PC-9 (cell line): ENCODE results near the gene RPL23. TPM values are rescaled to one million over a fixed set of nuclear protein-coding genes. Genes with fewer than 3 reads are reported as not detected.
A peak's percentile ranks its signal among the peaks of the same experiment; 100 is the strongest.

Source experiments
- BruUV-seq: library from RNA; stranded (reverse); fragments of 400-500 nt; replicated peaks from 2 replicates; lab custom pipeline; 2021; lab: Mats Ljungman, UMichigan
- CTCF ChIA-PET: fragments of 300-600 bp; sonication (Branson Sonifier 250); formaldehyde crosslinking; loops from one replicate; lab custom pipeline; 2022; ENCODE audit warnings: antibody characterized with exemption; lab: Charles Lee
- POLR2A ChIA-PET: fragments of 300-600 bp; sonication (Branson Sonifier 250); formaldehyde crosslinking; loops from one replicate; lab custom pipeline; 2022; ENCODE audit warnings: antibody characterized with exemption; ENCODE audit not compliant: unreplicated experiment; lab: Charles Lee
- DNase-seq, 2 experiments: peaks; one replicate each; pipeline versions ENCODE4 v3.0.0 to v3.0.0-alpha.2; 2015 to 2022; ENCODE audit warnings: mixed read lengths in 1 of 2
- H2AFZ ChIP-seq: fragments of 200-600 bp; sonication (generic); 2 replicates; pipeline ENCODE4 v1.8.1; 2017; ENCODE audit warnings: antibody characterized with exemption
- H3F3A ChIP-seq: fragments of 200-600 bp; sonication (generic); 2 replicates; pipeline ENCODE4 v1.8.1; 2017; ENCODE audit warnings: antibody characterized with exemption, mild to moderate bottlenecking, low read depth; ENCODE audit not compliant: insufficient read depth
- H3K27ac ChIP-seq: fragments of 200-600 bp; sonication (generic); 2 replicates; pipeline ENCODE4 v1.6.1; 2016; ENCODE audit warnings: mixed run types
- H3K27me3 ChIP-seq: fragments of 200-600 bp; sonication (generic); 2 replicates; pipeline ENCODE4 v1.6.1; 2016; ENCODE audit warnings: low read depth, mixed run types; ENCODE audit not compliant: insufficient read depth
- H3K36me3 ChIP-seq: fragments of 200-600 bp; sonication (generic); 2 replicates; pipeline ENCODE4 v1.6.1; 2016; ENCODE audit warnings: low read depth, mixed run types
- H3K4me1 ChIP-seq: fragments of 200-600 bp; sonication (generic); replicated peaks from 2 replicates; pipeline ENCODE4 v1.6.1; 2016; ENCODE audit warnings: mixed run types; ENCODE audit not compliant: insufficient read depth
- H3K4me2 ChIP-seq: fragments of 200-600 bp; sonication (generic); 2 replicates; pipeline ENCODE4 v1.6.1; 2017; ENCODE audit warnings: mixed run types
- H3K4me3 ChIP-seq: fragments of 200-600 bp; sonication (generic); 2 replicates; pipeline ENCODE4 v1.6.1; 2016; ENCODE audit warnings: mixed run types
- H3K79me2 ChIP-seq: fragments of 200-600 bp; sonication (generic); 2 replicates; pipeline ENCODE4 v1.6.1; 2017; ENCODE audit warnings: low read depth, mixed run types
- H3K9me2 ChIP-seq: fragments of 200-600 bp; sonication (generic); 2 replicates; pipeline ENCODE4 v1.8.1; 2017; ENCODE audit warnings: mild to moderate bottlenecking; ENCODE audit not compliant: insufficient read depth
- H3K9me3 ChIP-seq: fragments of 200-600 bp; sonication (generic); 2 replicates; pipeline ENCODE4 v1.8.1; 2016; ENCODE audit warnings: low read depth; ENCODE audit not compliant: insufficient read depth
- H4K20me1 ChIP-seq: fragments of 200-600 bp; sonication (generic); 2 replicates; pipeline ENCODE4 v1.8.1; 2017; ENCODE audit not compliant: insufficient read depth
- EZH2 ChIP-seq: fragments of 200-600 bp; sonication (generic); IDR thresholded peaks from 2 replicates; pipeline ENCODE4 v1.8.0; 2017; ENCODE audit warnings: antibody characterized with exemption, low read depth
- intact Hi-C: fragments of 100-400 bp; cut with micrococcal nuclease; formaldehyde crosslinking; loops from one replicate; pipeline ENCODE4 v1.10.0; 2022; ENCODE audit not compliant: unreplicated experiment
- total RNA-seq: library from RNA; stranded (reverse); gene quantifications from 2 replicates; pipeline ENCODE4 v1.2.3, GENCODE V29; 2021
- TF ChIP-seq, protein P1 (sequence below): fragments of 200-600 bp; sonication (generic); conservative IDR thresholded peaks from 2 replicates; pipeline ENCODE4 v1.6.1; 2017; ENCODE audit warnings: mixed run types, antibody characterized with exemption, mild to moderate bottlenecking, moderate library complexity

The RPL23 gene
- total RNA-seq, 1 experiment from 2014 or later = 1,146 TPM

GRCh38 chr17:38872671-38873385, 19.3 kb upstream of the RPL23 start:
- TF ChIP-seq, protein P1, sequence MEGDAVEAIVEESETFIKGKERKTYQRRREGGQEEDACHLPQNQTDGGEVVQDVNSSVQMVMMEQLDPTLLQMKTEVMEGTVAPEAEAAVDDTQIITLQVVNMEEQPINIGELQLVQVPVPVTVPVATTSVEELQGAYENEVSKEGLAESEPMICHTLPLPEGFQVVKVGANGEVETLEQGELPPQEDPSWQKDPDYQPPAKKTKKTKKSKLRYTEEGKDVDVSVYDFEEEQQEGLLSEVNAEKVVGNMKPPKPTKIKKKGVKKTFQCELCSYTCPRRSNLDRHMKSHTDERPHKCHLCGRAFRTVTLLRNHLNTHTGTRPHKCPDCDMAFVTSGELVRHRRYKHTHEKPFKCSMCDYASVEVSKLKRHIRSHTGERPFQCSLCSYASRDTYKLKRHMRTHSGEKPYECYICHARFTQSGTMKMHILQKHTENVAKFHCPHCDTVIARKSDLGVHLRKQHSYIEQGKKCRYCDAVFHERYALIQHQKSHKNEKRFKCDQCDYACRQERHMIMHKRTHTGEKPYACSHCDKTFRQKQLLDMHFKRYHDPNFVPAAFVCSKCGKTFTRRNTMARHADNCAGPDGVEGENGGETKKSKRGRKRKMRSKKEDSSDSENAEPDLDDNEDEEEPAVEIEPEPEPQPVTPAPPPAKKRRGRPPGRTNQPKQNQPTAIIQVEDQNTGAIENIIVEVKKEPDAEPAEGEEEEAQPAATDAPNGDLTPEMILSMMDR = no peak
- no peak for TF ChIP-seq EZH2
- Histone ChIP-seq H3K4me2 (peak overlapping the region; percentile 79), H3K27ac (peak overlapping the region; percentile 30; the same call in 1 of the 2 replicates), H3K27me3 (no peaks in the 10 kb centered on the region), H4K20me1 (peaks cover 56% of the 10 kb centered on the region), H3F3A (peaks cover 62% of the 10 kb centered on the region), H3K79me2 (peaks cover 78% of the 10 kb centered on the region), H3K9me3 (no peaks in the 10 kb centered on the region), H2AFZ (no peak overlapping the region), H3K4me3 (peak overlapping the region; percentile 97; the same call in 1 of the 2 replicates), H3K36me3 (peaks cover 4% of the 10 kb centered on the region; the same call in 1 of the 2 replicates), H3K9me2 (no peaks in the 10 kb centered on the region), H3K4me1 (peaks cover 68% of the 10 kb centered on the region)
- BruUV-seq = no TSS peak
- intact Hi-C loops = loop anchor here (5.0 kb wide), 2 partner anchors 184 to 196 kb away; no protein-coding TSS in a partner anchor
- peak in 1 of 2 experiments; percentile 51 for DNase-seq
- POLR2A ChIA-PET = no interaction called here
- CTCF ChIA-PET = no interaction called here

DNA sequence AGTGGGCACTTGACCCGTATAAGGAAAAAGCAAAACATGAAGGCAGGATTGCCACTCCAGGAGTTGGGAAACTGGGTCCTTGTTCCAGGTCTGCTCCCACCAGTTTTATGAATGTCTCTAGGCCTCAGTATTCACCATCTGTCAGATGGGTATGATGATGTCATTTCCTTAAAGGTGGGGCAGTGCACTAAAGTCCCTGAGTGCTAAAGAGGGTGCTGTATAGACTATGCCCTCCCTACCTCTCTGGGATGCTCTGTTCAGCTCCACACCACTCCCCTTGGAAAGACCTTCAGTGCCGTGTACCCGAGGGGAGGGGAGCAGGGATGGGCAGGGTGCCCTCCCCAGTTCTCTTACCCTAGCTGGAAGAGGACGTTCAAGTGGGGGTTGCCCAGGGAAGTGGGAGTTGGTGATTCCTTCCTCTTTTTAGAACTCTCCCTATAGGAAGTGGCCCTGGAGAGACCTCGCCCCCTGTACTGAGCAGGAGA, 18.5 kb upstream of the RPL23 start:
- peaks cover 48% of the 10 kb centered on the region for H4K20me1 ChIP-seq
- CTCF ChIA-PET = interaction anchor here (1.0 kb wide), 1 partner anchor 18 kb away, joined by 3 read pairs; the partner anchor contains the start of gene RPL23
- TF ChIP-seq, protein P1 = no peak
- TF ChIP-seq EZH2 = no peak
- BruUV-seq = no TSS peak
- peaks cover 4% of the 10 kb centered on the region; the same call in 1 of the 2 replicates for H3K36me3 ChIP-seq
- no peaks in the 10 kb centered on the region for H3K9me3 ChIP-seq
- H3K9me2 ChIP-seq = no peaks in the 10 kb centered on the region
- H3K4me1 ChIP-seq = peaks cover 63% of the 10 kb centered on the region
- H2AFZ ChIP-seq = no peak overlapping the region
- H3K27ac ChIP-seq = peak overlapping the region; percentile 30
- H3K27me3 ChIP-seq = no peaks in the 10 kb centered on the region
- no peak for DNase-seq
- peaks cover 70% of the 10 kb centered on the region for H3K79me2 ChIP-seq
- intact Hi-C loops = loop anchor here (5.0 kb wide), 2 partner anchors 185 to 195 kb away; no protein-coding TSS in a partner anchor
- H3F3A ChIP-seq = peaks cover 62% of the 10 kb centered on the region
- POLR2A ChIA-PET = interaction anchor here (0.6 kb wide), 4 partner anchors 29 to 711 kb away, joined by 3 to 4 read pairs (median 3); no protein-coding TSS in a partner anchor
- peak overlapping the region; percentile 79 for H3K4me2 ChIP-seq
- H3K4me3 ChIP-seq = peak overlapping the region; percentile 97

DNA sequence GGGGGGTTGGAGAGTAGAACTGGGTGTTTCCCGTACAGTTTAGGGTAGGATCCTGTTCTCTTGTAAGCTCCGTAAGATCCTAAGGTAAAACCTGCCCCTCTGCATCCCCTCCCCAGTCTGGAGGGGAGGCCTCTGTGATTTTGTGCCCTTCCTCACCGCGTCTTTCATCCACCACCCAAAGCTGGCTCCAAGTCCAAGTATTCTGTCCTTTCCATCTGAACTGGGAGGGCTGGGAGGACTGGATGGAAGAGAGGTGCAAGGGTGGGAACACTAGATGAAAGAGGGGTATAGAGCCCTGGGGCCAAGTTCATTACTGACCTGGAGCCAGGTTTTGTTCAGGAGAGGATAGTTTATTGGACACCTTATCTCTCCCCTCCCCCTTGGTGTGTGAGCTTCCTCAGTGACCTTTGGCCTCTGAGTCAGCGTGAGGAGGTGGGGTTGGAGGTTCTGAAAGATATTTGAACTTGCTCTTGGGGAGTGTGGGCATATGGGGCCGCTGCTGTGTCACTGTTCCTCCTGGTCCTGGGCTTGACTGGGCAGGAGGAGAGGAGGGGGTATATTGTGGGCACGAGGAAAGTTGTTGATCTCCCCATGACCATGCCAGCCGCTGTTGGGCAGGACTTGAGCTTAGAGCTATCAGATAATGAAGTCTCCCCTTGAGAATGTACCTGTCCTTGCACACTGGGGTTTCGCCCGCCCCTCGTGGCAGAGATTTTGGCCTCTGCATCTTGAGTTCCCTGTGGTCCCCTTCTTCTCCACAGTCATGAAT, 17.9 kb upstream of the RPL23 start:
- H4K20me1 ChIP-seq = peaks cover 42% of the 10 kb centered on the region
- peaks cover 59% of the 10 kb centered on the region for H3K4me1 ChIP-seq
- ChIA-PET POLR2A (interaction anchor here (0.5 to 1.3 kb wide), 7 partner anchors 22 to 712 kb away, joined by 3 to 6 read pairs (median 4); no protein-coding TSS in a partner anchor), CTCF (interaction anchor here (0.7 to 1.0 kb wide), 3 partner anchors 16 to 165 kb away, joined by 3 to 5 read pairs (median 4); partner anchors contain the start of gene RPL23)
- intact Hi-C loops = loop anchor here (1.0 to 5.0 kb wide), 4 partner anchors 30 to 194 kb away; no protein-coding TSS in a partner anchor
- no peaks in the 10 kb centered on the region for H3K9me3 ChIP-seq
- peak overlapping the region; percentile 63 for H3K27ac ChIP-seq
- peak; percentile 78 to 89 for DNase-seq
- no peaks in the 10 kb centered on the region for H3K27me3 ChIP-seq
- TF ChIP-seq, protein P1 = peak; percentile 47; the same call in 1 of the 2 replicates
- no peak for TF ChIP-seq EZH2
- peaks cover 64% of the 10 kb centered on the region for H3K79me2 ChIP-seq
- H3K9me2 ChIP-seq = no peaks in the 10 kb centered on the region
- H3K4me3 ChIP-seq = peak overlapping the region; percentile 97
- no peak overlapping the region for H2AFZ ChIP-seq
- peaks cover 55% of the 10 kb centered on the region for H3F3A ChIP-seq
- H3K4me2 ChIP-seq = peak overlapping the region; percentile 79
- H3K36me3 ChIP-seq = 0 out of 2 replicates have a peak, but pooled peaks cover 4% of the 10 kb centered on the region
- BruUV-seq = TSS peak; percentile 33
